ENCODE data around the gene FRMPD3. TPM values are rescaled to one million over a fixed set of nuclear protein-coding genes. Genes with fewer than 3 reads are reported as not detected.

Gene FRMPD3
- total RNA-seq, 1 donor from 2014 or later = 0.04 TPM

DNA sequence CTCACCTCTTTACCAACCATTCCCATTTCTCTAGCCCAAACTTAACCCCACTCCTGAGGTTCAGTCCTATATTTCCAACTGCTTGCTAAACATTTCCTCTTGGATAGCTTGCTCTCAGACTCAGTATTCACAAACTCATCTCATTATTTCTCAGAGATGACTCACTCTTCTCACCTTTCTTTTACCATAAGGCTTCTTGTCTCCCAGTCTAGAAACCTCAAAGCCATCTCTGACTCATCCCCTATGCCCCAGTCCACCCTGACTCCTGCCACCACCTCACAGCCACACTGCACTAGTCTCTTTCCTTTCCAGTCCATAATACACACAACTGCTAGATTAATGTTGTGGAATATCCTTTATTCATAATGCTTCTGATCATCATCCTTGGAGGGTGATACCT, 4.8 kb downstream of the FRMPD3 start:
- Histone ChIP-seq H3K27ac (no peak overlapping the region), H3K36me3 (no peaks in the 10 kb centered on the region), H3K4me1 (no peaks in the 10 kb centered on the region), H2AFZ (replicated peaks) (no peak overlapping the region), H3K79me2 (ENCODE audit: low read depth) (no peaks in the 10 kb centered on the region), H3K9ac (no peak overlapping the region), H4K20me1 (ENCODE audit: low read depth) (no peaks in the 10 kb centered on the region), H3K4me2 (no peak overlapping the region), H3F3A (ENCODE audit: low read depth) (no peaks in the 10 kb centered on the region), H3K4me3 (no peak overlapping the region), H3K27me3 (peaks cover 42% of the 10 kb centered on the region), H3K9me3 (ENCODE audit: low read depth) (no peaks in the 10 kb centered on the region)
- Mint-ChIP-seq H3K27me3 (ENCODE audit: insufficient read depth, low read depth) (peaks cover 12% of the 10 kb centered on the region), H3K9me3 (peaks cover 3% of the 10 kb centered on the region), H3K4me1 (peaks cover 9% of the 10 kb centered on the region), H3K27ac (no peak overlapping the region), H3K4me3 (no peak overlapping the region), H3K36me3 (peaks cover 2% of the 10 kb centered on the region)
- no peak for DNase-seq (ENCODE audit: low spot score)
- TF ChIP-seq, protein P1, sequence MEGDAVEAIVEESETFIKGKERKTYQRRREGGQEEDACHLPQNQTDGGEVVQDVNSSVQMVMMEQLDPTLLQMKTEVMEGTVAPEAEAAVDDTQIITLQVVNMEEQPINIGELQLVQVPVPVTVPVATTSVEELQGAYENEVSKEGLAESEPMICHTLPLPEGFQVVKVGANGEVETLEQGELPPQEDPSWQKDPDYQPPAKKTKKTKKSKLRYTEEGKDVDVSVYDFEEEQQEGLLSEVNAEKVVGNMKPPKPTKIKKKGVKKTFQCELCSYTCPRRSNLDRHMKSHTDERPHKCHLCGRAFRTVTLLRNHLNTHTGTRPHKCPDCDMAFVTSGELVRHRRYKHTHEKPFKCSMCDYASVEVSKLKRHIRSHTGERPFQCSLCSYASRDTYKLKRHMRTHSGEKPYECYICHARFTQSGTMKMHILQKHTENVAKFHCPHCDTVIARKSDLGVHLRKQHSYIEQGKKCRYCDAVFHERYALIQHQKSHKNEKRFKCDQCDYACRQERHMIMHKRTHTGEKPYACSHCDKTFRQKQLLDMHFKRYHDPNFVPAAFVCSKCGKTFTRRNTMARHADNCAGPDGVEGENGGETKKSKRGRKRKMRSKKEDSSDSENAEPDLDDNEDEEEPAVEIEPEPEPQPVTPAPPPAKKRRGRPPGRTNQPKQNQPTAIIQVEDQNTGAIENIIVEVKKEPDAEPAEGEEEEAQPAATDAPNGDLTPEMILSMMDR (IDR thresholded peaks at IDR 0.05) = no peak
- TF ChIP-seq EZH2 (IDR thresholded peaks at IDR 0.05) (no peak), EZH2phosphoT487 (IDR thresholded peaks at IDR 0.05) (no peak)

DNA sequence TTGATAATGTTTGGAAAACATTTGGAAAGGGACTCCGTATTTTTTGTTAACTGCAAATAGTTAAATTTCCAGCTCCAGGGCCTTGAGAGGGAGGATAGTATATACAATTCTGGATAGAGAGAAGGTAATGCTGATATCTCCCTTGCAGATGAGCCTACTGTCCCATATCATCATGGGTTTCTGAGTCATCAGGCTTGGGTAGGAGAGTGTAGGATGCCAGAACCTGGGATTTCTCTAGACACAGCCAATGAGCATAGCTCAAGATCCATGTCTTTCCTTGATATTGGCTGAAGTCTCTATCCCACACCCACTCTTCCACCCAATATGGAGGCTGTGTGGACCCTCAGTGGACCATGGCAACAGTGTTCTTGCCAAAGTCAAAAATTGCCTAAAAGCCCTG, 7.8 kb downstream of the FRMPD3 start:
- Mint-ChIP-seq H3K9me3 (no peaks in the 10 kb centered on the region), H3K36me3 (no peaks in the 10 kb centered on the region), H3K4me1 (no peaks in the 10 kb centered on the region), H3K27me3 (ENCODE audit: insufficient read depth, low read depth) (peaks cover 4% of the 10 kb centered on the region), H3K4me3 (no peak overlapping the region), H3K27ac (no peak overlapping the region)
- DNase-seq (ENCODE audit: low spot score) = no peak
- H3K27me3 ChIP-seq = peaks cover 12% of the 10 kb centered on the region
- H3K9ac ChIP-seq = no peak overlapping the region
- no peak overlapping the region for H3K27ac ChIP-seq
- no peaks in the 10 kb centered on the region for H3F3A ChIP-seq (ENCODE audit: low read depth)
- H2AFZ ChIP-seq (replicated peaks) = no peak overlapping the region
- no peaks in the 10 kb centered on the region for H3K36me3 ChIP-seq
- no peak overlapping the region for H3K4me2 ChIP-seq
- no peak for TF ChIP-seq EZH2 (IDR thresholded peaks at IDR 0.05)
- TF ChIP-seq EZH2phosphoT487 (IDR thresholded peaks at IDR 0.05) = no peak
- TF ChIP-seq, protein P1 (IDR thresholded peaks at IDR 0.05) = no peak
- no peaks in the 10 kb centered on the region for H3K4me1 ChIP-seq
- H3K4me3 ChIP-seq = no peak overlapping the region
- no peaks in the 10 kb centered on the region for H3K79me2 ChIP-seq (ENCODE audit: low read depth)
- H3K9me3 ChIP-seq (ENCODE audit: low read depth) = no peaks in the 10 kb centered on the region
- H4K20me1 ChIP-seq (ENCODE audit: low read depth) = no peaks in the 10 kb centered on the region

DNA sequence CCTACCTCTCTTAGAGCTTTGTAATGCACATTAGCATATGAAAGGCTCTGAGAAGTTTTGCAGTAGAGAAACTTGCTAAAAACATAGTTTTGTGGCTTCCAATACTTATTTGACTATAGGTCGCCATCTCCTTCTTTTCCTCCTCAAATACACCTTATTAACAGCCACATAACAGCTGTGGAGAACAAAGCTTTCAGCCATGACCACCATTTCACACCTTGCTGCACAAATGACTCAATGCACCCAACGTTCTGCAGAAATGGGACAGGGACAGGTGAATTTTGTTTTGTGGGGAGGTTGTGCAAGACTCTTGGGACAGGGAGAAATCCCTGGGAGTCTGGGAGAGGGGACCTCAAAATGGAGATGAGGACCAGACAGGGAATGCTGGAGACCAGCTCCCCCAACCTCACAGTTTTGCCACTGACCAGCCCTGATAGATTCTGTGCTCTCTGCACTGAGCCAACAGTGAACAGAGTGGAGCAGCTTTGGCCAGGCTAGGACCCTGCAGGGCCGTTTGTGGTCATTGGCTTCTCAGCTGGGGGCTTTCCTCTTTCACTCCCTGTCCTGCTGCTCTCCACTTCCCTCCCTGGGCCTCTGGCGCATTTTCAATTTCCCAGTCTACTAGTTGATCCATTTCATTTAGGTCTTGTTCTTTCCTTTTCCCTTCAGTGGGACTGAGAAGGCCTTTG, 16.6 kb downstream of the FRMPD3 start:
- Histone ChIP-seq H3K36me3 (no peaks in the 10 kb centered on the region), H3K27me3 (no peaks in the 10 kb centered on the region), H3F3A (ENCODE audit: low read depth) (no peaks in the 10 kb centered on the region), H4K20me1 (ENCODE audit: low read depth) (no peaks in the 10 kb centered on the region), H3K9me3 (ENCODE audit: low read depth) (no peaks in the 10 kb centered on the region), H3K4me2 (no peak overlapping the region), H3K4me3 (no peak overlapping the region), H3K27ac (no peak overlapping the region), H3K4me1 (no peaks in the 10 kb centered on the region), H3K9ac (no peak overlapping the region), H2AFZ (replicated peaks) (no peak overlapping the region), H3K79me2 (ENCODE audit: low read depth) (no peaks in the 10 kb centered on the region)
- Mint-ChIP-seq H3K9me3 (no peaks in the 10 kb centered on the region), H3K4me3 (no peak overlapping the region), H3K27me3 (ENCODE audit: insufficient read depth, low read depth) (peaks cover 3% of the 10 kb centered on the region), H3K4me1 (no peaks in the 10 kb centered on the region), H3K27ac (no peak overlapping the region), H3K36me3 (peaks cover 2% of the 10 kb centered on the region)
- no peak for DNase-seq (ENCODE audit: low spot score)
- TF ChIP-seq, protein P1 (IDR thresholded peaks at IDR 0.05) = no peak
- TF ChIP-seq EZH2 (IDR thresholded peaks at IDR 0.05) = no peak
- TF ChIP-seq EZH2phosphoT487 (IDR thresholded peaks at IDR 0.05) = no peak
